Osteocyte (in vitro differentiated cells): ENCODE results near the gene SAMM50. TPM values are rescaled to one million over a fixed set of nuclear protein-coding genes. Genes with fewer than 3 reads are reported as not detected.

Experiments
- DNase-seq: peaks from one replicate; pipeline ENCODE4 v3.0.0; 2021; ENCODE audit warnings: mixed read lengths; ENCODE audit not compliant: unreplicated experiment; ENCODE audit errors: extremely low spot score
- H3K27ac Mint-ChIP-seq: one replicate; pipeline ENCODE4 v1.8.0; 2021; ENCODE audit warnings: mild to moderate bottlenecking, mixed read lengths; ENCODE audit not compliant: unreplicated experiment
- H3K27me3 Mint-ChIP-seq: one replicate; pipeline ENCODE4 v1.8.0; 2021; ENCODE audit warnings: mixed read lengths; ENCODE audit not compliant: unreplicated experiment
- H3K36me3 Mint-ChIP-seq: one replicate; pipeline ENCODE4 v1.8.0; 2021; ENCODE audit warnings: mixed read lengths; ENCODE audit not compliant: unreplicated experiment
- H3K4me1 Mint-ChIP-seq: one replicate; pipeline ENCODE4 v1.8.0; 2021; ENCODE audit warnings: mixed read lengths; ENCODE audit not compliant: unreplicated experiment
- H3K4me3 Mint-ChIP-seq: one replicate; pipeline ENCODE4 v1.8.0; 2021; ENCODE audit warnings: mild to moderate bottlenecking, moderate library complexity, mixed read lengths; ENCODE audit not compliant: unreplicated experiment
- H3K9me3 Mint-ChIP-seq: one replicate; pipeline ENCODE4 v1.8.0; 2021; ENCODE audit warnings: mixed read lengths; ENCODE audit not compliant: unreplicated experiment
- CTCF ChIP-seq: fragments of 200-600 bp; sonication (generic); IDR thresholded peaks from 2 replicates; pipeline ENCODE4 v1.5.0; 2021; ENCODE audit warnings: antibody characterized with exemption, mild to moderate bottlenecking, moderate library complexity
- total RNA-seq: library from RNA; stranded (reverse); gene quantifications from 2 replicates; pipeline ENCODE4 v1.2.1, GENCODE V29; 2021

The SAMM50 gene
- total RNA-seq, 1 donor from 2014 or later, result 42.6 TPM

- DNase-seq, result no peak
- Mint-ChIP-seq H3K4me3 (no peak overlapping the region), H3K27ac (no peak overlapping the region), H3K36me3 (peaks cover 58% of the 10 kb centered on the region), H3K4me1 (peaks cover 3% of the 10 kb centered on the region), H3K27me3 (no peaks in the 10 kb centered on the region), H3K9me3 (no peaks in the 10 kb centered on the region)
- TF ChIP-seq CTCF, result no peak
Observed at GRCh38 chr22:43994416-43994815, 39.2 kb downstream of the SAMM50 start.

- DNase-seq, result no peak
- TF ChIP-seq CTCF, result no peak
- Mint-ChIP-seq H3K27ac (no peak overlapping the region), H3K9me3 (no peaks in the 10 kb centered on the region), H3K4me1 (peaks cover 3% of the 10 kb centered on the region), H3K27me3 (no peaks in the 10 kb centered on the region), H3K4me3 (no peak overlapping the region), H3K36me3 (peaks cover 54% of the 10 kb centered on the region)
Observed at GRCh38 chr22:43995057-43995685, 39.9 kb downstream of the SAMM50 start.

GRCh38 chr22:43995798-43996169, 40.5 kb downstream of the SAMM50 start:
- H3K4me3 Mint-ChIP-seq, result no peak overlapping the region
- DNase-seq, result no peak
- no peaks in the 10 kb centered on the region for H3K9me3 Mint-ChIP-seq
- H3K36me3 Mint-ChIP-seq, result peaks cover 50% of the 10 kb centered on the region
- H3K27me3 Mint-ChIP-seq, result no peaks in the 10 kb centered on the region
- H3K27ac Mint-ChIP-seq, result no peak overlapping the region
- no peak for TF ChIP-seq CTCF
- peaks cover 3% of the 10 kb centered on the region for H3K4me1 Mint-ChIP-seq

GRCh38 chr22:43996170-43996980, 41.1 kb downstream of the SAMM50 start:
- Mint-ChIP-seq H3K27ac (no peak overlapping the region), H3K4me1 (peaks cover 3% of the 10 kb centered on the region), H3K4me3 (no peak overlapping the region), H3K27me3 (no peaks in the 10 kb centered on the region), H3K36me3 (peaks cover 49% of the 10 kb centered on the region), H3K9me3 (no peaks in the 10 kb centered on the region)
- no peak for TF ChIP-seq CTCF
- no peak for DNase-seq

- no peak for DNase-seq
- no peak for TF ChIP-seq CTCF
- Mint-ChIP-seq H3K36me3 (peaks cover 44% of the 10 kb centered on the region), H3K9me3 (no peaks in the 10 kb centered on the region), H3K4me1 (peaks cover 3% of the 10 kb centered on the region), H3K27ac (no peak overlapping the region), H3K27me3 (no peaks in the 10 kb centered on the region), H3K4me3 (no peak overlapping the region)
Observed at GRCh38 chr22:43996981-43997265, 41.7 kb downstream of the SAMM50 start.
